HG03558 (cell line): ENCODE results near the gene ANKRD9.
A peak's percentile ranks its signal among the peaks of the same experiment; 100 is the strongest.
"Not testable (repeated sequence)": the region's sequence is repeated elsewhere in the genome, so short reads cannot be mapped to it uniquely, and the experiment has no call there.

Experiments
- ATAC-seq: cut with Tn5 transposase; IDR thresholded peaks from one replicate; pipeline ENCODE4 v1.9.1; 2021; ENCODE audit warnings: moderate number of reproducible peaks; ENCODE audit not compliant: unreplicated experiment; ENCODE audit errors: extremely low read depth

The ANKRD9 gene

DNA sequence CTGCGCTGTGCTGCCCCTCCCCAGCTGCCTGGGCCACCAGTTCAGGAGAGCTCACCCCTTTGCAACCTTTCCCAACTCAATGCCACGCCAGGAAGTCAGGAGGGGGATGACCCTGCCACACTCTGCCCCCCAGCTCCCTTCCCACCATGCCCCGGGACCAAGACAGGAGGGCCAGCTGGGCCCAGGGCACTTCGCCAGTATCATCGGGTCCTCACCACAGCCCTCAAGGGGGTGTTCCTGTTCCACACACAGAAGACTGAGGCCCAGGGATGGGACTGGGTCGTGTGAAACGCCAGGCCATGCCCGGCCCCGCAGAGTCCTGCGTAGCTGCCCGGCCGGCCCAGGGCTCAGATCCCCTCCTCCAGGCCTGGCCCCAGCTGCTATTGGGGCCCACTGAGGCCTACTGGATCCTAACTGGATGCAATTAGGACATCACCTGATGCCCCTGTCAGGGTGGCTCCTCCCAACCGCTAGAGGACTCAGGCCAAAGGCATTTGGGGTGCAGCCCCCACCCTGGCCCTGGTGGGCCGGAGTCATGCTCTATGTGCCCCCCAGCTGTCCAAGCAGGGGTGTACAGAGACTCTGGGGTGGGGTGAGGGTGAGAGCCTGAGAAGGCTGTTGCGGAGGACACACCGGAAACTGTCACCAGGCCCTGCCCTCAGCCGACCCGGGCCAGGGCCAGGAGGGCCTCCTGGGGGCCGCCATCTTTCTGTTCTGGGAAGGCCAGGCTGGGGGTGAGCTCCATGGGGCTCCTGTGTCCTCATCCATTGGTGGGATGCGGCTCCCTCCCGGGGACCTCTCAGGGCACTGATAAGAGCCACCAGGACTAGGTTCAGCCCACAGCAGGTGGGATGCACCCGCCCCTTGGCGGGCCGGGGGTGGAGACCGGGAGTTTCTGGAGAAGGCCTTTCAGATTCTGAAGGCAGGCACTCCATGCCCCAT, 29.3 kb upstream of the ANKRD9 start:
- ATAC-seq, result no peak

DNA sequence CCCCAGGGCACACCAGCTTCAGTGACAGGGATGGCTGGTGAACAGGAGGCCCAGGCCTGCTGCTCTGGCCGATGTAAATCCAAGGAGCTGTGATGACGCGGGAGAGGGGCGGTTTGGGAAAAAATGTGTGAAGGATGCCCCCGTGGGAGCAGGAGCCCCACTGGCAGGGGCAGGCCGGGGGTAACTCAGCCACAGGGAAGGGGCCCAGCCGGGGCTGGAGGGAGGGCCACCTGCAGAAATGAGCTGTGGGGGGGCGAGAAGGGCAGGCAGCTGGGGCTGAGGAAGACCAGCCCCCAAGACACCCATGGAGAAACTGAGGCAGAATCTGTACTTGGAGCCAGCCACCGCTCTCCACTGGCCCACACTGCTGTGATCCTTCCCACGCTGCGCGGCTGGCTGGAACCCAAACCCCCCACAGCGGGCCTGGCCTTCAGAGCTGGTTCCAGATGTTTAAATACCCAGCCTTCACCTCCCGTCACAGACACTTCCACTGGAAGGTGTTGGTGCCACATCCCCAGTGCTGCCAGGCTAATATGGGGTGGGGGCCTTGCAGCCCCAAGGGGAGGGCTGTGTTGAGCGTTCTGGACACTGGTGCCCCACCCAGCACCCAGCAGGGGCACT, 28.5 kb upstream of the ANKRD9 start:
- ATAC-seq, result no peak

DNA sequence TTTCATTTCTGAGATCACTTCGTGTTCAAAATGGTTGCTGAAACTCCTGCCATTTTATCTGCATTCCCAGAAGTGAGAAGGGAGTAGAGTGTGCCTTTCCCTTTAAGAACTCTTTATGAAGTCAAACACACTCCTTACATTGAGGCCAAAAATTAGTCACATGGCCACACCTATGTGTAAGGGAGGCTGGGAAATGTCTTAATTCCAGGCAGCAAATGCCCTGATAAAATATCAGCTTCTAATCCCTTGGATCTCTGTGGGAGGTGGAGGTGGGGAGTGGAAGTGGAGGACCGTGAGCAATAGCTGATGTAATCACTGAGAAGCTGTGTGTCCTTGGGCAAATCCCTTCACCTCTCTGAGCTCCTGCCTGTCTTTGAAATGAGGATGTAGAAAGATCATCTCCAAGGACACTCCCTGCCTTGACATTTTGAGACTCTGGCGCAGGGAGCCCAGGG, 22.7 kb upstream of the ANKRD9 start:
- ATAC-seq, result no peak

DNA sequence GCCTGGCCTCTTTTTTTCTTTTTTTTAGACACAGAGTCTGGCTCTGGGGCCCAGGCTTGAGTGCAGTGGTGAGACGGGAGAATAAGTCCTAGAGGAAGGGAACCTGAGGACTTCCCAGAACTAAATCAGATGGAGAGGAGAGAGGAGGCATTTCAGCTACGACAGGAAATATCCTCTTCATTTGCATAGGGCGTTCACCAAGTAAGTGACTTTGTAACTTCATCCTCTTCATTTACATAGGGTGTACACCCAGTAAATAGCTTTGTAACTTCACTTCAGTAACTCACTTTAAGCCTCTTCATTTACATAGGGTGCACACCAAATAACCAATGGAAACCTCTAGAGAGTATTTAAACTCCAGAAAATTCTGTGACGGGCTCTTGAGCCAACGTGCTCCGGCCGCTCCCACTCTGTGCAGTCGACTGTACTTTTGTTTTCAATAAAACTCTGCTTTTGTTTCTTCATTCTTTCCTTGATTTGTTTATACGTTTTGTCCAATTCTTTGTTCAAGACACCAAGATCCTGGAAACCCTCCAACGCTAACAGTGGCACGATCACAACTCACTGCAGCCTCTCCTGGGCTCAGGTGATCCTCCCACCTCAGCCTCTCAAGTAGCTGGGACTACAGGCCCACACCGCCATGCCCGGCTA, 21.4 kb upstream of the ANKRD9 start:
- no peak for ATAC-seq

GRCh38 chr14:102528431-102529170, 19.0 kb upstream of the ANKRD9 start:
- no peak for ATAC-seq

DNA sequence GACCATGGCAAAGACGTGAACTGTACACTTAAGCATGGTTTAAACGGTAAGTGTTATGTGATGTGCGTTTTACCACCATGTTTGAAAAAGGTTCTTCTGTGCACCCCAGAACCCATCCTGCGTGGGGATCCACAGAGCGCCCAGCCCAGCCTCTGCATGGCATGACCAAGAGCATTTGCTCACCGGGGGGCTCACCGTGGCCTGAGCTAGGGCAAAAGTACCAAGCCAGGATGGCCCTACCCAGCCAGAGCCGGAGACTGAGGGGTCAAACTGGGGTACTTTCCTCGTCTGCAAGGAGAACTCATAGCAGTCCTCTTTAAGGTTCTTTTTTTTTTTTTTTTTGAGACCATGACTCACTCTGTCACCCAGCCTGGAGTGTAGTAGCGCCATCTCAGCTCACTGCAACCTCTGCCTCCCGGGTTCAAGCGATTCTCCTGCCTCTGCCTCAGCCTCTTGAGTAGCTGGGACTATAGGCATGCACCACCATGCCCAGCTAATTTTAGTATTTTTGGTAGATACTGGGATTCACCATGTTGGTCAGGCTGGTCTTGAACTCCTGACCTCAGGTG, 16.4 kb upstream of the ANKRD9 start:
- ATAC-seq, result no peak

DNA sequence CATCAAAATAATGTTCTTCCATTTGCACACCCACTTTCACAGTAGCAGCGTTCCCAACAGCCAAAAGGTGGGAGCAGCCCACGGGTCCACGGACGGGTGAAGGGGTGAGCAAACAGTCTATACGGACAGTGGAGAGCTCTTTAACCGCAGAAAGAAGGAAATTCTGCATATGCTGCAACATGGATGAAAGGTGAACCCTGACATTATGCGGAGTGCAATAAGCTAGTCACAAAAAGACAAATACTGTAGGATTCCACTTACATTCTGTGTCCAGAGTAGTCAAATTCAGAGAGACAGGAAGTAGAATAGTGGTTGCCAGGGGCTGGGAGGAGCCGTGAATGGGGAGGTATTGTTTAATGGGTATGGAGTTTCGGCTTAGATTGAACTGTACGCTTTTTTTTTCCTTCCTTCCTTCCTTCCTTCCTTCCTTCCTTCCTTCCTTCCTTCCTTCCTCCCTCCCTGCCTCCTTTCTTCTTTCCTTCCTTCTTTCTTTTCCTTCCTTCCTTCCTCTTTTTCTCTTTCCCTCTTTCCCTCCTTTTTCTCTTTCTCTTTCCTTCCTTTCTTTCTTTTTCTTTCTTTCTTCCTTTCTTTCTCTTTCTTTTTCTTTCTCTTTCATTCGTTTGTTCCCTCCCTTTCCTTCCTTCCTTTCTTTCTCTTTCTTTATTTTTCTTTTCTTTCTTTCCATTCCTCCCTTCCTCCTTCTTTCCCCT, 15.8 kb upstream of the ANKRD9 start:
- no peak for ATAC-seq

DNA sequence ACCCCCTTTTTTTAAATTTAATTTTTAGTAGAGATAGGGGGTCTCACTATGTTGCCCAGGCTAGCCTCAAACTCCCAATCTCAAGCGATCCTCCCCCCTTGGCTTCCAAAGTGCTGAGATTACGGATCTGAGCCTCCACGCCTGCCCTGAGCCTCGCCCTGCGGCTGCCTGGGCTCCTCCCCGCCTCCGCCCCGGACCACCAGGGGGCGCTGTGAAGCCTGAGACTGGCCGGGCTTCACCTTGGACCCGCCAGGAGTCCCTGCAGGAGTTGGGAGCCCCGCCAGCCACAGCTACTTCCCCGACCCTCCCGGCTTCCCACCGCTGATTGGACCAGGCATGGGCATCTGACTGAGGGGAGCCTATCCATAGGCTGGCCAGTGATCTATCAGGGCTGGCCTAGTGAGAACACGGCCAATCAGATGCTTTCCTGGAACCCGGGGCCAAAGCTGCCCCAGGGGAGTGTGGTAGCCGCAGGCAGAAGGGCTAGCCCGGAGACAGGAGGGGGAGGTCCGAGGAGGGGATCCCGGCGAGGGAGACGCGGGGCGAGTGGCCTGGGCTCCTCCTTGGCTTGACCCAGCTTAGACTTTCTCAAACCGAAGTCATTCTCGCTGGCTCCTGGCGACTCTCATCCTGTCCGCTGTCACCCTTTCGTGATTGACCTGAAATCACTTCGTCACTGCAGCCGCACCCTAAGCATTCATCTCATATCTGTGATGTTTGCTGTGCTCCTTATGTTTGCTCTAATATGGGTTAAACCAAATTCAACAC, 15.1 kb upstream of the ANKRD9 start:
- peak; percentile 92 for ATAC-seq

DNA sequence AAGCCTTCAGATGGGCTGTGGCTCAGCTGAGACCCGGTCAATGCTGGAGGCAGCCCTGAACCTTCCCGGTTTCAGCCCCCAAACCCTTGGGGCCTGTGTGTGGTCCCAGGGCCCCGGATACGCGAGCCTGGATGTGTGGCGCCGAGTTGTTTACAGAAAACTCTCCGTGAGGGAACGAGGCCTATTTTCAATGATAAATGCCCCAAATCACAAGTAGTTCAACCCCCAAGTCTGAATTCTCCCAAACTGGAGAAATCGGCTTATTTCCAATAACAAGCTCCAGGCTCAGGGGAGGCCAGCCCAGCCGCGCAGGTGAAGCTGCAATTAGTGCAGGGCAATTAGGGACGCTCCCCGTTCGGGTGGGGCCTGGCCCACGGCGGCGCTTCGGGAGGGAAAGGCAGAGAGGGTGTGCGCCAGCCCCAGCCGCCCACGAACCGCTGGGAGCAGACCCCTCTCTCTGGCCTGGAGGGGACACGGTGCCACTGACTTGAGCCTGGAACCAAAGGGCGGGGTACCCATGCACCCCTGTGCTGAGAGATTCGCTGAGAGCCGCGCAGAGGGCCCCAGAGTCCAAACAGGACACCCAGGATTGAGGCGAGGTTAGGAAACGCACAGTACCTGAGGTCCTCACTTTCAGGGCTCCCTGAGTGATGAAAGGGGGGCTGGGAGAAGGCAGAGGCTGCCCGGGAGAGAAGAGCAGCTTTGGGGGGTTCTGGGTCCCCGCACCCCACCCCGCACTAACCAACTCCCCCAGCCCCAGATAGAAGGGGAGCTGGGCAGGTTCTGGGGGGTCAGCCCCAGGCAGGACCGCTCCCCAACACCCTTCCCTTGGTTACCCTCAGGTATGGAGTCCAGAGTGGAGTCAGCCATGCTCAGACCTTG, 14.2 kb upstream of the ANKRD9 start:
- ATAC-seq, result no peak

DNA sequence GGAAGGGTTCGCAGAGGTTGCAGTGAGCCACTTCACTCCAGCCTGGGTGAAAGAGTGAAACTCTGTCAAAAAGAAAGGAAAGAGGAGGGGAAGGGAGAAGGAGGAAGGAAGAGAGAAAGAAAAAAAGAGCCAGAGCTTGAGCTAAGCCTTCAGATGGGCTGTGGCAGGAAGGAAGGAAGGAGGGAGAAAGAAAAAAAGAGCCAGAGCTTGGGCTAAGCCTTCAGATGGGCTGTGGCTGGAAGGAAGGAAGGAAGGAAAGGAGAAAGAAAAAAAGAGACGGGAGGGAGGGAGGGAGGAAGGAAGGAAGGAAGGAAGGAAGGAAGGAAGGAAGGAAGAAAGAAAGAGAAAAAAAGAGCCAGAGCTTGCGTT, 13.6 kb upstream of the ANKRD9 start:
- no peak for ATAC-seq

DNA sequence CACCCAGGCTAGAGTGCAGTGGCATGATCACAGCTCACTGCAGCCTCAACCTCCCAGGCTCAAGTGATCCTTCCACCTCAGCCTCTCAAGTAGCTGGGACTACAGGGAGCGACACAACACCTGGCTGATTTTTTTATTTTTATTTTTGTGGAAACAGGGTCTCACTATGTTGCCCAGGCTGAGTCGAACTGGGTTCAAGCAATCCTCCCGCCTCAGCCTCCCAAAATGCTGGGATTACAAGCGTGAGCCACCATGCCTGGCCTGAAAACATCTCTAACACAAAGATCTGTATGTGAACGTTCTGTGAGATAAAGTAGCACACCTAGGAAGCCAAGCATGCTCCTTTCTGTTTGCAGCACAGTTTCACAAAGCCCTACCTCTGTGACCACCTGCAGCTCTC, 10.1 kb upstream of the ANKRD9 start:
- not testable (repeated sequence) for ATAC-seq

DNA sequence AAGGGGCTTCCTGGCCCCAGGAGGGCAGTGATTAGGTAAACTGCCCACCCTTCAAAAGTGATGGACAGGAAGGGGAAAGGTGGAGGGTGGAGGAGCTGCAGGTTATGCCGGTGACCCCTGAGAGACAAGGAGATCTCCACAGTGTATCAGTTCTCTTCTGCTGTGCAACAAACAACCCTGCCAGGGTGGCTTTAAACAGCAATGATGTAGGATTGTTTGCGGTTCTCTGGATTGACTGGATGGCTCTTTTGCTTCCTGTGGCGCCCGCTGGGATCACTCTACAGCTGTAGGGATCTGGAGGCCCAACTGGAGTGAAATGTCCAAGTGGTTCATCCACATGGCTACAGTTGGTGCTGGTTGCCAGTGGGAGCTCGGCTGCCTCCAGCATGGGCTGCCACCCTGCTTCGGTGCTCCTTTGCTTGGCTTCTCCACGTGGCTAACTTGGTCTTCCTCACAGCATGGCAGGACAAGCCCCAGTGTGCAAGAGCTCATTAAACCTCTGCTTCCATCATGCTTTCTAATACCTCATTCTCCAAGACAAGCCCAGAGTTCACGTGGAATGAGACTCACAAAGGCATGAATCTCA, 8.6 kb upstream of the ANKRD9 start:
- no peak for ATAC-seq

DNA sequence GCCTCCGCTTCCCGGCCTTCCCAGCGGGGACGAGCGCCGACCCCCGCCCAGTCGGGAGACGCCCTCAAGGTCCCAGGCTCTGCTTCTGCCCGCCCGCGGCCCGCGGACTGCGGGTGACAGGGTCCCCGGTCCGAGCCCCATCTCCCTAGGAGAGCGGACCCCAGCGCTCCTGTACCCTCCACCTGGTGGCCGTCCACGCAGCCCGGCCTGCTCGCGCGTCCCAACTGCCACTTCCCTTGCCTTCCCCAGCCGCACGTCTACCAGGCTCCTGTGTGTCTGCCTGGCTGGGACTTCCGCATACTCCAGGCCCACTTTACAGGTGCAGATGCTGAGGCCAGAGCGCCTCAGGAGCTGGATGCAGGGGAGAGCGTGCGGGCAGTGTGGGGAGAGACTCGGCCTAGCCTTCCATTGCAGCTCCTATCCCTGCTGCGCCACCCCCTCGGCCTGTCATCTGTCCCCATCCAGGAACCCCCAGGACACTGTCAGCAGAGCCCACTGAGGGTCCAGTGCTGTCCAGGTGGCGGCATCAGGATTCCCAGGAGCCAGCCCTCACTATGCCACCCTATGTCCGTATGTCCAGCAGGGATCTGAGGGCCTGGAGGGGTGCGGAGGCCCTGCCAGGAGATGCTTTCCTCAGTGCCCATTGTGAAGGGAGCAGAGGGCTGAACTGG, 8.0 kb upstream of the ANKRD9 start:
- no peak for ATAC-seq

DNA sequence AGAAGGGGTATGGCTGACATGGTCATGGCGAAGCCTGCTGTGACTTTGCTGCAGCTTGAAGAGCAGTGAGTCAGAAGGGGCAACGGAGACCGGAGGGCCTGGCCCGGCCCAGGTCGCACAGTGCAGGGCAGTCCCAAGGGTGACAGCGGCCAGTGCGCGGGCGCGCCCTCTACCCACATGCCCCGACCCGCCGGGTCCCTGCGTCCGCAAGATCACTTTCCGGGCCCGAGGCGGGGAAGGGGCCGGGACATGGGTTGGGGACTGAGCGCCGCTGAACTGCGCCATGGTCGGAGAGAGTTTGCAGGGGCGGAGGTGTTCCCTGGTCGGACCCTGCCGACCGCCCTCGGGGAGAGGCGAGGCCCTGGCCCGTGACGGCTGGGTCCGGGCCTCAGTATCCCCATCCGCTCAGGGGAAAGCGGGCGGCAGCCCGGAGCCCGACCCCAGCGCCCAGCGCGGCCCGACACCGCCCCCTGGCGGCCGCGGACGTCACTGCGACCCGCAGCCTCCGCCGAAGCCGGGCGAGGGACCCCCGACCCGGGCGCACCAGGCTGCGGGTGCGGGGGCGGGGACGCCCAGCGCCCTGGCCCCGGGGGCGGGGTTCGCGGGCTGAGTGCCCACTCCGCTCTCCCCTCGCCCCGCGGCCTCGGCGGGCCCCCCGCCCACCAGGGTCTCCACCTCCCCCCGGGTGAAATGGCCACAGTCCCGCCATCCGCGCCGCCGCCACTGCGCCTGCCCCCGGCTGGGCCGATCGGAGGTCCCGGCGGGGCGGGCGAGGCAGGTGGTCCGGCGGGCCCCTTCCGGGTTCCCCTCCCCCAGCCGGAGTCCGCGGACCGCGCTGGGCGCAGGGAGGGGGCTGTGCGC, 7.2 kb upstream of the ANKRD9 start:
- ATAC-seq, result no peak

- ATAC-seq, result no peak
Observed at GRCh38 chr14:102514987-102515733, 5.6 kb upstream of the ANKRD9 start.
